GM21447 (cell line): ENCODE measurements around the gene SLK.

Source experiments
- ATAC-seq: cut with Tn5 transposase; IDR thresholded peaks from one replicate; pipeline ENCODE4 v1.9.1; 2021; ENCODE audit not compliant: unreplicated experiment

Gene SLK

DNA sequence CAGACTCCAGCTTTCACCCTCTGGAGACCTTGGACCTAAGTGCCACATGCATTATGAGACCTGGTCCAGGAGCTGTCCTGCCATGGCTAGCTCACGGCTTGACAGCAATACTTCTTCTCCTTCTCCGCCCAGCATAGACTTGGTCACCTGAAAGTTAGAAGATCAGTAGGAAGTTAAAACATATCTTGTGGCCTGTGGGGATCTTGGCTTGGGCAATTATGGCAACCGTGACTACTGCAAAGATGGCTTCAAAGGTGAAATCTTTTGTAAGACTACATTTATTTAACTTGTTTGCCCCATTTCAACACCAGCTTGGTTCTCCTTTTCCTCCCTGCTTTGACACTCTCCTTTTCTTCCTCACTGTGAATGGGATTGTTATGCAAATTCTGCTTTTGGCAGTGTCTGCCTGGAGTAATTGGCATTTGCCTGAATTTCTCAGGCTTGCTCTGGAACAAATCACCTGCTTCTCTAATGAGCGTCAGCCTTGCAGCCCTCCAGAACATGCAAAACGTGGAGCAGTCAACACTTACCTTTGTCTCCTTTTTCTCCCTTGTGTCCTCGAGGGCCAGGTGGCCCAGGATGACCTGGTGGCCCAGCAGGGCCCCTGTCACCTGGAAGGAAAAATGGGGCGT is 65.3 kb downstream of the SLK start:
- ATAC-seq, result no peak

- no peak for ATAC-seq
These were observed 66.5 kb downstream of the SLK start for GRCh38 chr10:104033401-104033930.

DNA sequence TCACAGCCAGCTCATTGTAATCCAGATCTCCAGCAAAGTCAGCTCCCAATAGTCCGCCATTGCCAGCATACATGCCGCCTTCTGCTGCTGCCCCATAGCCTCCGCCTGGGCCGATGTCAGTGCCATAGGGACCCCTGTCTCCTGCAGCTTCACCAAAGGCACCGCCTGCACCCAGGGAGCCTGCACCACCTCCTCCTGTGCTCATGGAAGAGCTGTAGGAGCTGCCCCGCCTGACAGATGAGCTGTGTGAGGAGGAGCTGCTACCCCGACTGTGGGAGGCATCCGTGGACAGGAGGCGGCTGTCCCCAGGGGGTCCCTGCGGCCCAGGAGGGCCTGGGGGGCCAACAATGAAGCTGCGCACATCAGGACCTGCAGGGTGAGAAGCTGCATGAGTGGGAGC is 67.0 kb downstream of the SLK start:
- no peak for ATAC-seq

GRCh38 chr10:104034401-104035193 is 67.7 kb downstream of the SLK start:
- ATAC-seq, result no peak

- no peak for ATAC-seq
These were observed 68.5 kb downstream of the SLK start for GRCh38 chr10:104035194-104036068.

- ATAC-seq, result no peak
These were observed 69.1 kb downstream of the SLK start for GRCh38 chr10:104036069-104036384.

- no peak for ATAC-seq
These were observed 69.7 kb downstream of the SLK start for GRCh38 chr10:104036518-104037260.

DNA sequence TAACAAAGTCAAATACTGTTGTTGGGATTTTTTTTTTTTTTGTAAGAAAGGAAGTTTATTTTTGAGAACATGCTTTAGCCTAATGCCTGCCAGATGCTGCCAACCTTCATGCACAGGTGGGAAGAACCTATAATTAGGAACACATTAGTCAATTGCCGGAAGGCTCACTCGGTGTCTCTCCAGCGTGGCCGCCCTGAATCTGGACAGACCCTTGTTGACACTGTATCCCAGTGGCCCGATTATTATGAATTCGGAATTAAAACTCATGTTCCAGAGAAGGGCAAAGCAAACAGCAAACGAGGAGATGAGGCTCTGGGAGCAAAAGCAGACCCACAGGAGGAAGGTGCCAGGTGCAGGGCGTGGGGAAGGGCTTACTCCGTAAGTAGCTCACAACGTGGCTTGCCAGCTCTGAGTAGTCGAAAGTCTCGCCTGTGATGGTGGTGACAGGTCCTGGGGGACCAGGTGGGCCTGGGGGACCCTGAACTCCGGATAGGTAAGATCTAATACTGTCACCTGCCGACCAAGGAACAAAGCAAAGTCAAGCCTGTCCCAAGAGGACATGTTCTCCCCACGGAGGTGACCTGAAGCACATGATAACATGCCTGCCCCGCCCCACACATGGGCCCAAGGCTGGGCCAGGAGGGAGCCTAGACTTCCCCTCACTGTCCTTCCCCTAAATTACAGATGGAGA is 70.5 kb downstream of the SLK start:
- no peak for ATAC-seq

GRCh38 chr10:104038537-104038936 is 71.6 kb downstream of the SLK start:
- no peak for ATAC-seq

DNA sequence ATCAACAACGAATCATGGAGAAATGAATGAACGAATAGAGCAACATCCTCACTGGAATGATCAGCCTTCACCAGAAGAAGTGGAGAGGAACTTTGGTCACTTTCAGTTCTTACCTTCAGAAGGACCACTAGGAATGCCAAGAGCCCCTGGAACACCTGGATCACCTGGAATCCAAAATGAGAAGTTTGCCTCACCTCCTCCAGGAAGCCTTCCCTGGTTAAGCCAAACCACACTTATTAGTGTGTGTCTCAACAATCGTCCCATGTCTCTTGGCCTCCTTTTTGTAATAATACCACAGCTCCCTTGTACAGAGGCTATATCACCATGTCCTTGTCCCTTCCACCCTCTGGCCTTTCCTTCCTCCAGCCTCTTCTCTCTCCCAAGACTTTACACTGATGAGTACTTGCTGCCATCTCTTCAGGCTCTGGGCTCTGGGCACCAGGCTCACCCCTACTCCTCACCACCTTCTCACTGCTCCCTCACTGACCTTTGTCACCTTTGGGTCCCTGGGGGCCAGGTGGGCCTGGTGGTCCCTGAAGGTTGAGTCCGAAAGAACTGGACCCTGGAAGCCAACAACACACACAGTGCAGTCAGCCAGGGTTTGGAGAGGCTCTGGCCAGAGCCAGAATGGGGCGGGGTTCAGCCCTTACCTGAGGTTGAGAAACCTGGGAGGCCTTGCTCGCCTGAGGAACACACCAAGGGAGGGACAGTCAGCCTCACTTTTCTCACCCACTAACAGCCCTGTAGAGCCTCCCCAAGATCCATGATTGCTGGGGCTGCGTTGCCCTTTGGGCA is 72.2 kb downstream of the SLK start:
- no peak for ATAC-seq

DNA sequence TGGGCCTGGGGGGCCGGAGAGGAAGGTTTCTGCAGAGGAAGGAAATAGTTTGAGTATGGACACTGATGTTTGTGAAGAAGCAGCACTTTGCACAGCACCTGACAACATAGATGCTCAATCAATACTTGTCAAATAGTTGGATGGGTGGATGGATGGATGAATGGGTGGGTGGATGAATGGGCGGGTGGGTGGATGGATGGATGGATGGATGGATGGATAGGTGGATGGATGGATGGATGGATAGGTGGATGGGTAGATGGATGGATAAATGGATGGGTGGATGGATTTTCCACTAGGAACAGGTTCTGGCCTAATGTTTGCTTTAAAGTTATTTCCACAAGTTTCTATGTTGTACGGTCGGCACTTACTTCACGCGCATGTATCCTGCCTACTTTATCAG is 73.4 kb downstream of the SLK start:
- ATAC-seq, result no peak

GRCh38 chr10:104040862-104041789 is 74.2 kb downstream of the SLK start:
- ATAC-seq, result no peak

GRCh38 chr10:104041891-104042535 is 75.1 kb downstream of the SLK start:
- no peak for ATAC-seq

DNA sequence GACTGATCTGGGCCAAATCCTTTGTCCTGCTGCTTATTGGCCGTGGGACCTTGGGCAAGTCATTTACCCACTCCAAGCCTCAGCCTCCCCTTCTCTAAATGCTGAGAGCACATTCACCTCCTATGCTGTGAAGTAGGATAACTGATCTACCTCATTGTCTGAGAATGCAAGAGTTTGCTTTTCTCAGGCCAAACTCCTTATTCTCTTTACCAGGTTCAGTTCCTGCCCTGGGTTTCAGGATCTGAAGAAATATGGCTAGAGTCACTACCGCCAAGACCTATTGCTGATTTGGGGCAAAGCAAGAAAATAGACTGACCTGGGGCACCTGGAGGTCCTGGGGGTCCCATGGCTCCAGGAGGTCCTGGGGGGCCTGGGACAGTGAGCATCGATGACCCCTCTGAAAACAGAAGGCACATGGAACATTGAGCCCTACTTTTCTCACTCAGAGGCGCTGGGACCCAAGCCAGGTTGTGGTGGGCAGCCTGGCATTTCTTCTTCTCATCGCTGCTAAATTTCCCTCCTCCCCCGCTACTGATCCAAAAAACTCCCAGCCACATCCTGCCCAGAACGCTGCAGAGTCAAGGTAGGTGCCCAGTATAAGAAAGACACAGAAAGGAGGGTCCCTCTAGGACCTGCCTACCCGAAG is 76.4 kb downstream of the SLK start:
- no peak for ATAC-seq

DNA sequence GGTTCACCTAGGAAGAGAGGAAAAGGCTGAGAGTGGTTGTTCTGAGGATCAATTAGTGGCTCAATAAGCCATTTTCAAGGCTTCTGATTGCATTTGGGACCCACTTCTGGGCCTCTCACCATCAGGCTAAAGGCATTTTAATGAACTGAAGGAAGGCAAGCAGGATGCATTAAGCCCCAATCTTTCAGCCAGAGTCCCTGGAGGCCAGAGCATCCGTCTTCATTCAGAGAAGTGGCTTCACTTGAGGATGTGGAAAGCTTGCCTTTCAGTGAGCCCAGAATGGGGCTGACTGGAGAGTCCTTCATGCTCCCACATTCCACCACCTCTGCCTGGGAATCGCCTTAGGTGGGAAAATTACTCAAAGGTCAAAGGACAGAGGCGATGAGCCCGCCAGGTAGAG is 76.9 kb downstream of the SLK start:
- no peak for ATAC-seq

DNA sequence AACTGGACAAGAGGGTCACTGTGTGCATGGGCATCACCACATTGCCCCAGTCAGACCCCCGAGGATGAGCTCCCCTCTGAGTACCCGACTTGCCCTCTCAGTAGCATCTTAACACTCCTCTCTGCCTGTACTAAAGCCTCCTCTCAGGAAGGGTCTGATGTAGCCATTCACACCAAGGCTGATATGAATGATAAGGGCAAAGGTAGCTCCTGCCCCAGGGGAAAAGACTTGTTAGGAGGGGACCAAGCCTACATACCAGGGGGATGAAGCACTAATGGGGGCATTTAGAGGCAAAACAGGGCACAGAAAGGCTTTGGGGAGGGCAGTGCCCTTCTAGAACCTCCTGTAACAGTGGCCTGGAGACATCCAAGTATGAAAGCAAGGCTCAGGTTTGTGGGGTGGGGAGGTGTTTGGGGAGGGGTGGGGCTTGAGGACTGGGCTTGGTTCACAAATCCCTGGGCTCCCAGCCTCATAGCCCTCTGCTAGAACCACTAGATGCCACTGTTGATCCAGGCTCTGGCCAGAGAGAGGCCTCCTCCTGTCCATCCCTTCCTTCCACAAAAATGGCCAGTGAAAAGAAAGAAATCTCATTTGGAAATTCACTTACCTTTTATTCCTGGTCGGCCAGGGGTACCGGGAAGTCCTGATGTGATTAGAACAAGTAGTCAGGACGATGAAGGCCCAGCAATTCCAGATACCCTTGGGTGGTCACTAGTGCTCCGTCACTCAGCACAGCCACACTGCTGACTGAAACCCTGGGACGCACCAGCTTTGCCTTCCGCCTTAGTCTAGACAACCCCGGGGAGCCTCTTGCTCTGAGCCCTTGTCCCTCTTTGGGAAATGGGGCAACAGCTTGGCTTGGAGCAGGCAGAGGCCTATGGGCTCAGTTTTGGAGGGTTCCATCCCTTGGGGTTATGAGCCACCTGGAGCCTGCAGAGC is 78.5 kb downstream of the SLK start:
- no peak for ATAC-seq
